ENCODE measurements around the gene SLC41A1.
A peak's percentile ranks its signal among the peaks of the same experiment; 100 is the strongest.
"Not testable (repeated sequence)": the region's sequence is repeated elsewhere in the genome, so short reads cannot be mapped to it uniquely, and the experiment has no call there.

SLC41A1 gene

DNA sequence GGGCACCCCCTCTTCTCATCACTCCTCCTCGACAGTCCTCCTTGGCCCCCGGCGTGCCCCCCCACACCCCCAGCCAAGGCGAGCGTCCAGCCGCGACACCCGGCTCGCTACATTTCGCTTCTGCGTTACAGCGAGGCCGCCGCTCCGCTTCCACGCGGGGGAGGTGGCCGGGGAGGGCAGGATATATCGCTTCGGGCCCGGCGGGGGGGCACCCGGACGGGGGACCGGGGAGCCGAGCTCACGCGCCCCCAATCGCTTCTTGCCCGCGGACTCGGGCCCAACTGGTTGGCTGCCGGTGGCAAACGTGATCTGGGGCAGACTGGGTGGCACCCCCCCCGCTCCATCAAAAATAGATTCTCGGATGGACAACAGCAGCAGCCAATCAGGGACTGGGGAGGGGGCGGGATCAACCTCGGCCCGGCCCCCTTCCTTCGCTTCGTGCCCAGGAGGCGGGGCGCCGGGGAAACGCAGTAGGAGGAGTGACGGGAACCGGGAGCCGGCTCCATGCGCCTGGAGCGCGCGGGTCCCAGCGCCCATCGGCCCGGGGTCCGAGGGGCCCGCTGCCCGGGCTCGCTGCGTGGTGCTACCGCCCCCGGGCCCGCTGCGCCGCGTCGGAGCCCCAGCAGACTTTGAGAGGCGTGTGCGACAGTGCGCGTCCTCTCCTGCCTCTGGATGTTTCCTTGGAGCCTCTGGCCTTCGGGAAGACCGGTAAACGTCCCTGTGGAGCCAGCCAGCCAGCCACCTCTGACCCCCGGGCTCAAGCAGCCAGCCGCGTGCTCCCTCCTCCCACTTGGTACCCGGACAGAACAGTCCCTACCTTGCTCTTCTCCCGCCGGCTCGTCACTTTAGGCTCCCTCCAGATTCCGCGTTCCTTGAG lies at the start of gene SLC41A1:
Gene SLC41A1, minus strand, starts transcription at position 321 of the 877 bp plus-strand sequence. CDS start 2,757 bp downstream, outside the sequence.
- peak; percentile 87 to 95 (median 94) for DNase-seq

DNA sequence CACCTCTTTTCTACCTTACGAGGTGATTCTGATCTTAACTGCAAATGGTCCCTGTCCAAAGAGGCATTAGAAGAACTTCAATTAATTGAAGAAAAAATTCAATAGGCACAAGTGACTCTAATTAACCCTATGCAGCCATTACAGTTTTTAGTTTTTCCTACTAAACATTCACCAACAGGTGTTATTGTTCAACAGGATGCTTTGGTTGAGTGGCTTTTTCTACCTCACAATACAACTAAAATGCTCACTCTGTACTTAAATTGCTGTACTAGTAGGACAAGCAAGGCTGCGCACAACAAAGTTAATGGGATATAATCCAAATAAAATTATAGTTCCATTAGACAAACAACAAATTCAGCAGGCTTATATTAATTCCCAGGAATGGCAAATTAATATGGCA lies 48.5 kb upstream of the SLC41A1 start:
- no peak for DNase-seq

DNA sequence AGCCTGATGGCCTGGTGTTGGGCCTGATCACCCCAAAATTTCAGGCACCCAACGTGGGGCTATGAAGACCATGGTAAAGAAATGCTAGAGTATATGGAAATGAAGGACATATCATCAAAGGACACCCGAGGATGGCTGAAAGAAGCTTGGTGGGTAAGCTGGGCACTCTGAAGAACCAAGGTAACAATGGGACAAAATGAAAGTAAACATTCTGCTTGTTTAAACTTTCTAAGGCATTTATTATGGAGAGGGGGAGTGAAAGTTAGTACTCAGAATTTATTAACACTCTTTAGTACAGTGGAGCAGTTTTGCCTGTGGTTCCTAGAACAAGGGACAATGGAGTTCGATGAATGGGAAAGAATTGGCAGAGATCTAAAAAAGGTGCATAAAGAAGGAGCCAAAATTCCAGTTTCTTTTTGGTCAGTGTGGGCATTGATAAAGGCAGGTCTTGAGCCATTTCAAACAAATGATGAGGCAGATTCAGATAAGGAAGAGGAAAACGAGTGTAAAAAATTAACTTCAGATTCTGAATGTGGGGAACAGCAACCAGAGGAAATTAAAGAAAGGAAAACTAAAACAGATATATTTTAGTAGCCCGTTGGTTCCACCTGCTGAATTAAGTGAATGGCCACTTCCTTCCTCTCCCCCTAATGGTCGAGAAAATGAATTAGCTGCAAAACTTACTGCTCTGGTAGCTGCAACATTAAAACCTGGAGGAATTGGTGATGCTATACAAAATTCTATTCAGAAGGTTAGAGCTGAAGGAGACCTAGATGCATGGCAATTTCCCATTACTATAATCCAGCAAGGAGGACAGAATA lies 45.4 kb upstream of the SLC41A1 start:
- DNase-seq = no peak

DNA sequence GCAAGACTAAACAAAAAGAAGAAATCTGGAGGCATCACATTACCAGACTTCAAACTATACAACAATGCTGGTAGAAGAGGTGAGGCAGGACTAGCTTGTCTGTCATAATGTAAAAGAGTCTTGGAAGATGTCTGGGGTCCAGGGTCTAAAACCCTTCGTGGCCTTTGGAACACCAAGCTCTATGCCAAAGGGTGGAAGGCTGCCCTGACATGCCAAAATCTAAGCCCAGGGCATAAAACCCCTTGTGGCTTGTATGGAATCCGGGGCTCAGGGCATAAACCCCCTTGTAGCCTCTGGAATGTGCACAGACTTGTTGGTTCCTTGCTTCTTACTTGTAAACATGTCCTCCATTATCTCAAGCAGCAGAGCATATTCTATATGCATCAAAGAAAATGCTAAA lies 44.5 kb upstream of the SLC41A1 start:
- DNase-seq = not testable (repeated sequence)

DNA sequence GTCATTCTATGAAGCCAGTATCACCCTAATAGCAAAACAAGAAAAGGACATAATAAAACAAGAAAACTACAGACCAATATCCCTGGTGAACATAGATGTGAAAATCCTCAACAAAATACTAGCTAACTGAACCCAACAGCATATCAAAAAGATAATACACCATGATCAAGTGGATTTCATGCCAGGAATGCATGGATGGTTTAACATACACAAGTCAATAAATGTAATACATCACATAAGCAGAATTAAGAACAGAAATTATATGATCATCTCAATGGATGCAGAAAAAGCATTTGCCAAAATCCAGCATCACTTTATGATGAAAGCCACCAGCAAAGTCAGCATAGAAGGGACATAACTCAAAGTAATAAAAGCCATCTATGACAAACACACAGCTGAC lies 43.4 kb upstream of the SLC41A1 start:
- DNase-seq = no peak

DNA sequence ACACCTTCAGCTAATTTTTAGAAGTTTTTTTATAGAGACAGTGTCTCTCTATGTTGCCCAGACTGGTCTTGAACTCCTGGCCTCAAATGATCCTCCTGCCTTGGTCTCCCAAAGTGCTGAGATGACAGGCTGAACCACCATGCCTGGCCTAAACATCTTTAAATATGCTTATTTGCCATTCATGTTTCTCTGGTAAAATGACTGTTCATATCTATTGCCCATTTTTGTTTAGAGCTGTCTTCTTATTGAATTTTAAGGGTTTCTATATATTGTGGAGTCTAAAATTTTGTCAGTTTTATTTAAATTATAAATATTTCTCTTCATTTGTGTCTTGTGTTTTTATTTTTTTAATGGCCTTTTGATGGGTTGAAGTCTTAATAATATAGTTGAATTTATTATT lies 40.0 kb upstream of the SLC41A1 start:
- no peak for DNase-seq

DNA sequence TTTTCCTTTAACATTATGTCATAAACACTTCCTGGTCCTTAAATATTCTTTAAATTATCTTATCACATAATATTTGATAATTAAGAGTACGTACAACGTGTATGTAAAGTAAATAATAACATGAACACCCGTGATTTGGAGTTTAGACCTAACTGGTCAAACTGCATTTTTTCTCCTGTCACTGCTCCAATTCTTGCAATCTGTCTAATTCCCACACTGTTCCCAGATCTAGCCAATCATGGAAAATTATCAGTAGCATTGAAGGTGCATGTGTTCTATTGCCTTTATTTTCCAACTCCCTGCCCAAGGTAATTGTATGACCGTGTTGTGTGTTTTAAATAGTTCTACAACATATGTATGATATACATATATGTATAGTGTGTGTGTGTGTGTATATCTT lies 39.0 kb upstream of the SLC41A1 start:
- no peak for DNase-seq

DNA sequence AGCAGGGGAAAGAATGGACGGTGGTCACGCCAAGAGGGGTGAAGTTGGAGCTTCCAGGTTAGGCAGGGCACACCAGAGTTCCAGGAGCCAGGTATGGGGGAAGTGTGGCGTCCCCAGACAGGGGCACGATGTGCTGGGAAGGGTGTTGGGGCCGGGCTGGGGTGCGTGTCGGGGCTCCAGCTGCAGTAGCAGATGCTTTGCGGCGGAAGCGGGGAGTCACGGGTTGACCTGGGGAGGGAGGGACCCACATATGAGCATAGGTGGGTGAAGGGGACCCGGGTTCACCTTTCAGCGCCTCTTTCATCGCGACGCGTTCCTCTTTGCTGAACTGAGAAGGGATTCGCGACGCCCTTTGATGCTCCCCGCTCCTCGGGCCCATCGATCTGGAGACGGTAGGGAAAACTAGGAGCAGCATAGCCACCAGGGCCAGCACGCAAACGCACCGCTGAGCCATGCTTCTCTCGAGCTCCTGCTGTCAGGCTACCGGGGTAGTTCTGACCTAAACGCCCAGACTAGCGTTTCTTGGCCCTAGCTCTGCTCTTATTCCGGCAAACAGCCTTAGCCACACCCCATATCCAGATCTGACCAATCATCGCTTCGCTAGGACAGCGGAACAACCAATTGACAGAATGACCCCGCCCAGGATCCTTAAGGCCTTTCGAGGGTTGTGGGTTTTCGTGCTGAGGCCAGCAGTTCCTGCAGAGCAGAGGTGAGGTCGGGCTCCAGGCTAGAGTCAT lies 36.8 kb upstream of the SLC41A1 start, which contains the start of gene PM20D1:
Gene PM20D1, minus strand, starts transcription at position 514 of the 737 bp plus-strand sequence. Its CDS starts 60 bp downstream, at position 454.
- DNase-seq = peak in 2 of 3 donors; percentile 83 to 86

DNA sequence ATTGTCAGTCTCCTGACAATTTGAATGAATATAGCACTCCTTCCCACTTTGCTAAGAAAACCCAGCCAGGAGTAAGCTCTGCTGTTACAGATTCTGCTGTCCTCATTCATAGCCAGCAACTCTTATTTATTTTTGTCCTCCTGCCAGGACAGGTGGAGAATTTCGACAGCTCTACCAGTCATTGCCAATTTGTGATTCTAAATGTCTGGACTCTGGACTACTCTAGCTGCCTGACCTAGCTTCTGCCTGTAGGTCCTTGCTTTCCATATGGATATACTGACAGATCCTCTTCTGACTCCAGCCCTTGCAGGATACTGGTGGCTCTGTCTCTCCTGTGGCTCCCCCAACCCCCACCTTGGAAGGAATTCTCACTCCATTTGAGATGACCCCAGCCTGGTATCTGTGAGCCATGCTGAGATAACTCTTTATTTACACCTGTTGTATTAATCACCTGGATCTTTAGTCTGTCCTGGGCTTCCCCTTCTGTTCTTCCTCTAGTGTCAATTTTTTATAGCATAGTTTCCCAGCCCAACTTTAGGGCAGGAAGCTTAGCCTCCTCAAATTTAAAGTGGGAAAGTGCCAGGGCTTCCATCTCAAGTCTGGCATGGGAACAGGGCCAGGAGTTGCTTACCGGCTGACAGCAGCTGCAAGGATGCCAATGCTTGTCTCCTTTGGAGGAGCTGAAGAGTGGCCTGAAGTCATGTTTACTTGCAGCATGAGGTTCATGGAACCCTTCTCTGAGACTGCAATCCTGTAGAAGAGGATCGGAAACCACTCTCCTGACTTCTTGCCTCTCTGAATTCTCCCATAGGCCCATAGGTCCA lies 30.2 kb upstream of the SLC41A1 start:
- no peak for DNase-seq

DNA sequence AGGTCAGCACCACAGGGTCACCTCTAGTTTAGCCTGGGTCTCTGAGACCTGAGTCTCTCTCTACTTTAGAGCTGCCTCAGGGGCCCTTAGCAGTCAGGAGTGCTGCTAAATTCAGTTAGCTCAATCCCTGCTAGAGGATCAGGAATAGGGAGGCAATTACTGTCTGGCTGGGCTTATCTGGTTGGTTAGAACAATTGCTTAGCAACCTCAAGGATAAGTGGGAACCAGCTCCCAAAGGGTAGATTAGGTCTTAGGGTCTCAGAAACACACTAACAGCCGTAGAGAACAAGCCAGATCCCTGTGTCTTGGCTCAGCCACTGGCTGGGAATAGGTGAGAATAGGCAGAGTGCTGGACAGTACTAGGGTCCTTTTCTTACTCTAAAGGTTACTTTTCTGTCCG lies 29.2 kb upstream of the SLC41A1 start:
- no peak for DNase-seq

DNA sequence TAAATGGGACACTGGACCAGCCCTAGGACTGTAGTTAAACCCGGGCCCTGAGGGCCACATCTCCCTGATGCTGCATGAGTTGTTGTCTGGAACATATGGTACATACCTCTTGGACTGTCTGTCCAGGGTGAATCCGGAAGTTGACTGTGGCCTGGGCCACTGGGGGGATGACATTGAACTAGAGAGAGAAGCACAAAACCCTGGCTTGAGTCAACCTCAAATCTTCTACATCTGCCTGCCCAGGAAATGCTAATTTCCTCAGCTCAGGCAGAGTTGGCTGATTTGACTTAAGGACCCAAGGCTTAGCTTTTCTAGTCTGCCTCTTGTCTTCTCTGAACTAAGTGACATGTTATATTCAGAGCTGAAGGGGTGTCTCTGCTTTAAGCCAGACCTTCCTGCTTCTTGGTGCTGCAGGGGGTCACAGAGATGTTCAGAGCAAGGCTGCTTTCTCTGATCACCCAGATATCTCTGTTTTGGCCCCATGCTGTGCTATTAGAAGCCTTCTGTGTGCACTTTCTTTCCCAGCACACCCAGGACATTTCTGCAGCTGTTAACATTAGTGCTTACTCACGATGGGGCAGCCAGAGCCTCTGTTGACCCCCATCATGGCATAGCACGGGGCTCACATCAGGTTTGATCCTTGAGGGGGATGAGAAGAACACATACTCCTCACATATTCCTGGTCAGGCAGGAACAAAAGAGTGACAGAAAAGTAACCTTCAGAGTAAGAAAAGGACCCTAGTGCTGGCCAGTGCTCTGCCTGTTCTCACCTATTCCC lies 27.3 kb upstream of the SLC41A1 start:
- DNase-seq = no peak

DNA sequence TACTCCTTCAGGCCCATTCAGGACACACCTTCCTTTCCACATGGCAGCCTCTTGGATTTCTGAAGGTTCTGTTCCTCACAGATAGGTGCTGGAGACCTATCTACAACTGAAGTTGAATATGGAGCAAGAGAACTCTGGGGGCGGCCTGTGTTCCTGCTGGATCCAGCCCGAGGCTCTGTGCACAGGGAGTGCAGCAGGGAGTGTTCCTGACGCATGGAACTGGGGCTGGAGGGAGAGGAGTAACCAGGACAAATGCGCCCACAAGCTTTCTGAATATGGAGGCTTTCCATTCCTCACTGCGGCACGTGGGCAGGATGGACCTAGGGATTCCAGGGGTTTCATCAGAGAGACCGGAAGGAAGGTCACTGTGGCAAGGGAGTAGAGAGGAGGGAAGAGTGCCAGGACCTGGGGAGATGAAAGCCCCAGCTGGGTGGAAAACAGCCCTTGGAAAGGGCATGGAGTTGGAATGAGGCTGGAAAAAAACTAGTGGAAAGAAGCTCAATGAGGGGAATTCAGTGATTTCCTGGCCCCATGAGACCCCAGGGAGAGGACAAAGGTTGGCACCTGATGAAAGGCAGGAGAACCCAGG lies 24.5 kb upstream of the SLC41A1 start:
- peak in 1 of 3 donors; percentile 12 for DNase-seq

DNA sequence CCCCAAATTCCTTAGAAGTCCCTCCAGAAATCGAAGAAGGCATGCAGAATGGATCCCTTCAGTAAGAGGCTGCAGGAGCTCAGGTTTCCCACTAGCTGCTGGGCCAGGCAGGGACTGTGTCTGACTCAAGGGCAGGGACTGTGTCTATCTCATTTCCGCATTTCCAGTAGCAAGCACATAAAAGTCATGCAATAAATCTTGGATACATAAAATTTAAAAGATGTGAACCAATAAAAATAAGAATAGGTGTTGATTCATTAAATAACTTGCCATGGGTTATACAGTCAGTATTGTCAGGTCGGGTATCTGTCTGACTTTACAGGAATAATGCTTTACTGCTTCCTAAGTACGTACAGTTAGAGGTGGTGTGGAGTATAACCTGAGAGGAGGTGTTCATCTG lies 21.8 kb upstream of the SLC41A1 start:
- no peak for DNase-seq

DNA sequence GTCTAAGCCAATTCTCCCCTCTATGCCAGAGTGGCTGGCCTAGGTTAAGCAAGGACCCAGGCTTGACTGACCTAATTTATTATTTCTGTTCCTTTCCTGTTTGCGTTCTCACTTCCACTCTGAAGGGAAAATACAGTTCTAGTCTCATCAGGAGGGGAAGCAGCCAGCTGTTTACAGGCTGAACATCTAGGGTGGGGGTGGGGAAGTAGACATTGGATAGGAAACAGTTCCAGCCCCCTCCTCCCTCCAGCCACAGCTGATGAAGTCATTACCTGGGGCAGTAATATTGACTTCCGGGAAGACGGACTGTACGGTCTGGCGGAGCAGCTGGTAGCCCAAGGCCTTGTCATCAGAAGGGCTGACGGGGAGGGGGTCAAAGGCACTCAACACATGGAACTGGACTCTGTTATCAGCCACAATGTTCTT lies 19.3 kb upstream of the SLC41A1 start:
- DNase-seq = peak; percentile 35 to 58 (median 54)

DNA sequence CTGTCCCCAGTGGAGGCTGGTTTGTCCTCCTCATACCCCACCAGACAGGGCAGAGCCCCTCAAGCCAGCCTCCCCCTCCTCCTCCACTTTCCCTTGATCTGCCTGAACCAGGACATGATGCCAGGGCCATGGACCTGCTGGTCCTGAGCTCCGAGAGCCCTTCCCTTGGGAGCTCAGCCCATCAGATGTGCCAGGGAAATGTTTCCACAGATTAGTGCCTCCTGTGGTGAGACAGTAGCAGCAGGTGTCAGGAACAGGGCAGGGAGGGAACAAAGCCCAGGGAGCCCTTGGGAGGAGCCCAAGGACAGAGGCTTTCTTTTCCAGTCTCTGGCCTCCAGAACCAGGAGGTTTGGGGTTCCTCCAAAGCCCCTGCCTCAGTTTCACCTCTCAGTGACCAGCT lies 14.6 kb upstream of the SLC41A1 start:
- DNase-seq = no peak

DNA sequence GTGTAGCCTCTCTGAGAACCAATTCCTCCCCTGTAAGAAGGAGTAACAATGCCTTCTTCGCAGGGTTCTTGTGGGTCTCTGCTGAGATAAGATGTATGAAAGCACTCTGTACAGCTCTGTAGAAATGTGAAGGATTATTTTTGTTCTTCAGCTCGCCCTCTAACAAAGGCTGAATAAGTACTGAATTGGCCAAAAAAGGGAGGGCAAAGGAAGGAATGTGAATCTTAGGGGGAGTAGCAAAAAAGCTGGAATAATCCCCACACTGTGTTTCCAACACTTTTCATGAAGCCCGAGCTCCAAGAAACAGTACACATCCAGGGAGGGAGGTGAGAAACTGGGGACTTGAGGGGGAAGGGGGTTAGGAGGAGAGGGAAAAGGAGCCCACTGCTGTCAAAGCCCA lies 14.0 kb upstream of the SLC41A1 start:
- DNase-seq = no peak

DNA sequence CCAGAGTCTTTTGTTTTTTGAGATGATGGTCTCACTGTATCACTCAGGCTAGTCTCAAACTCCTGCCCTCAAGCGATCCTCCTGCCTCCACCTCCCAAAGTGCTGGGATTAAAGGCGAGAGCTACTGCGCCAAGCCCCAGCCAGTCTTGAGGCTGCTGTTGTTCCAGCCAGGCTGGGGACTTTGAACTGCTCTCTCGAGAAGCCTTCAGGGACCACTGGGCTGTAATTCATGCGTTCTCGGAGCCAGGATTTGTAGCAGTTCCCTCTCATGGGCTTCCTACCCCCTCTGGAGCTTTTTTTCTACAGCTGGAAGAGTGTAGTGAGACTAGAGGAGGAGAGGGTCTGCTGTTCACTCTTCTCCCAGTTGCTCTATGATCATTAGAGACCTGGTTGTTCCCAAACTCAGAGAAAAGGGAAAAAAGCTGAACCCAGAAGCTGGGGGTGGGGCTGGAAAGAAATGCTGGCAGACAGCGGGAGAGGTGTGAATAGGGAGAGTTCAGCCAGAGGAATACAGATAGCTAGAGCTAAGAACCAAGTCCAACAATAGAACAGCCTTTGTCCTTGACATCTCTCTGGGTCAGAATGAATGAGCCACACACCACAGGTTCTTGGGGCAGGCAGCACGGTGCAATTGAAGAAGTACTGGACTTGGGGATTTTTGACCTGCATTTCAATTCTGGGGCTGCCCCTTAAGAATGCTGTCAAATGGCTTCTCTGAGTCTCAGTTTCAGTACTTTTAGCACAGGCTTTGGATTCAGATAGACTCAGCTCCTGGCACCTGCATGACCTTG lies 13.2 kb upstream of the SLC41A1 start:
- DNase-seq = peak; percentile 55 to 63 (median 56)

DNA sequence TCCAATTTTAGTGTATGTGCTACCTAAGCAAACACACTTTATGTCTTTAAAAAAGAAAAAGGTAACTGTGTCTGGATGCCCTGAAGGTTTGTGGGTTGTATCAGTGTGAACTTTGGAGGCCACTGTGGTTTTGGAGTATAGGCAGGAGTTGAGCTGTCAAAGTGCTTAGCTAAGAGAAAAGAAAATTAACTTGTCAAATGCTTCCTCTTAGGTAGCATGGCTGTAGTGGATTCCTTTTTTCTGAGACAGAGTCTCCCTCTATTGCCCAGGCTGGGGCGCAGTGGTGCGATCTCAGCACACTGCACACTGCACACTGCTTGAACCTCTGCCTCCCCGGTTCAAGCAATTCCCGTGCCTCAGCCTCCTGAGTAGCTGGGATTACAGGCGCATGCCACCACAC lies 11.2 kb upstream of the SLC41A1 start:
- no peak for DNase-seq

DNA sequence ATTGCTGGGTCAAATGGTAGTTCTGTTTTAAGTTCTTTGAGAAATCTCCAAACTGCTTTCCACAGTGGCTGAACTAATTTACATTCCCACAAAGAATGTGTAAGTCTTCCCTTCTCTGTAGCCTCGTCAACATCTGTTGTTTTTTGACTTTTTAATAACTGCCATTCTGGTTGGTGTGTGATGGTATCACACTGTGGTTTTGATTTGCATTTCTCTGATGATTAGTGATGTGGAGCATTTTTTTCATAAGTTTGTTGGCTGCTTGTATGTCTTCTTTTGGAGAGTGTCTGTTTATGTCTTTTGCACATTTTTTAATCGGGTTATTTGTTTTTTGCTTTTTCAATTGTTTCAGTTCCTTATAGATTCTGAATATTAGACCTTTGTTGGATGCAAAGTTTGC lies 10.3 kb upstream of the SLC41A1 start:
- not testable (repeated sequence) for DNase-seq

DNA sequence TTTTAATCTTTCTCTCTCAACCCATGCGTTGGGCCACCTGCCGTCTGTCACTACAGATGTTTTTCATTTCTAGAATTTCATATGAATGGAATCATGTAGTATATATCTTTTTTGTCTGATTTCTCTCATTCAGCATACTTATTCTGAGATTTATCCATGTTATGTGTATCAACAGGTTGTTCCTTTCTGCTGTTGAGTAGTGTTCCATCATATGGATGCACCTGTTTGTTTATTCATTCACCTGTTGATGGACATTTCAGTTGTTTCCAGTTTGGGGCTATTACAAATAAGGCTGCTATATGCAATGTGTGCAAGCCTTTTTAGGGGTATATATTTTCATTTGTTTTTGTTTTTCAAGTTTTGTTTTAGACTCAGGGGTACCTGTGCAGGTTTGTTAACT lies 9.4 kb upstream of the SLC41A1 start:
- DNase-seq = no peak
